Left hindlimb (tissue), 1 donor: ENCODE measurements around the gene SDK2.
A peak's percentile ranks its signal among the peaks of the same experiment; 100 is the strongest.

Source experiments
- DNase-seq: peaks from one replicate; pipeline ENCODE4 v3.0.0-alpha.2; 2018

The SDK2 gene

DNA sequence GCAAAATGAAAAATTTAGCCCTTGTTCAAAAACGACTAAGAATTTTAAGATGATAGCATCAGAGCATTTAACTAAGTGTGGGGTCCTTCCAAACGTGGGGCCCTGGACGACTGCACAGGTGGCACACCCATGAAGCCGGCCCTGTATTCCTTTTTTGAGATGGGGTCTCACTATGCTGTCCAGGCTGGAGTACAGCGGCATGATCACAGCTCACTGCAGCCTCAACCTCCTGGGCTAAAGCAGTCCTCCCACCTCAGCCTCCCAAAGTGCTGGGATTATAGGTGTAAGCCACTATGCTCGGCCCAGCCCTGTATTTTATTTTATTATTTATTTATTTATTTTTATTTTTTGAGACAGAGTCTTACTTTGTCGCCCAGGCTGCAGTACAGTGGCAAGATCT is 241.8 kb downstream of the SDK2 start:
- DNase-seq, result no peak

DNA sequence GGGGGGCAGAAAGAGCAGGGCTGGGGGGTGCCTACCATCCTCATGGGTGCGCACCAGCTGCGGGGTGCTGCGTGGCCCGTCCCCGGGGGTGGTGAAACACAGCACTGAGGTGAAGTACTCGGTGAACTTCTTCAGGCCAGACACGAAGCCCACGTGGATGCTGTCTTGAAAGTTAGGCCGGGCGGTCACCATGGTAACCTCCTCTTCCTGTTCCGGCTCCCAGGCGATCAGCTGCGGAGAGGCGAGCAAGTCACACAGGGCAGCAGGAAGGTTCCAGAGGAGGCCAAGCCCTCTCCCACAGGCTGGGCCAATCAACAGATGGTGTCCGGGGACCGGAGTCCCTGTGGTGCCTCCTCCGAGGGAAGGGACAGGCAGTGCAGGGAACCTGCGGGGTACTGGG is 242.3 kb downstream of the SDK2 start:
- DNase-seq, result peak; percentile 64

DNA sequence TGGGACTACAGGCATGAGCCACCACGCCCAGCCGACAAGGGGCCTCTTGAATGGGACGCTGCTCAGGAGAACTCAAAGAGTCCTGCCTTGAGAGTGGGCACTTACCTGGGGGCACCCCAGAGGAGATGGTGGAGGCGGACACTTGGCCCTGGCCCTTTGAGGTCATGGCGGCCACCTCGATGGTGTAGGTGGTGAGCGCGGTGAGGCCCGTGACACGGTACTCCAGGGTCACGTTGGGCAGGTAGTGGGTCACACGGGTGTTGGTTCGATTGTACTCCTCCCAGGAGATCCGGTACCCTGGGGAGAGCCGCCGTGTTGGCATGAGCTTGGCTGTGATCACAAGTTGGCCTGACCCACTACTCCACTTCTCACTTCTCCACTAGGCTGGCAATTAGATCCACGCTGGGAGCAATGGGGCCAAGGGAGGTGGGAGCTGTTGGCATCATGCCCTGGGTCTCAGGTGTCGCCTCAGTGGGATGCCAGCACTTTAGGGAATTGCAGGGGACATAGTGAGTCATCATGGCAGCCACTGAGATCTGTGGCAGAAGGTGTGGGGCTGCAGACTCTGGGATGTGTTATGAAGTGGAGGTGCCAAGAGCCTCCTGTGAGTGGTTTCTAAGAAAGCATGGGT is 243.2 kb downstream of the SDK2 start:
- DNase-seq, result no peak

DNA sequence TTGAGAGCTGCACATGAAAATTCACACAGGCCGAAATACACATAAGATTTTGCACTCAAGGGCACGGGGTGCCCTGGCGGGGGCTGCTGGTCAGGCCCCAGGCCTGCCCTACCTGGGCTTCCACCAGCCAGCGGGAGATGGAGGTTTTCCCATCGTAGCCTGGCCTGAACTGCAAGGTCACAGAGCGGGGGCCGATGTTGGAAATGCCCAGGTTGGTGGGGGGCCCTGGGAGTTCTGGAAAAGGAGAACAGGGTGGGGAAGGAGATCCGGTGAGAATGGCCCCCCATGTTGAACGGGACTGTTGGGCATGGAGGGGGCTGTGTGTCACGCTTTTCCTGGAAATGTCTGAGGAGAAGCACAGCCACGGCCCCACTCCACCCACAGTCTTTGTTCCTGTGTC is 245.2 kb downstream of the SDK2 start:
- no peak for DNase-seq

DNA sequence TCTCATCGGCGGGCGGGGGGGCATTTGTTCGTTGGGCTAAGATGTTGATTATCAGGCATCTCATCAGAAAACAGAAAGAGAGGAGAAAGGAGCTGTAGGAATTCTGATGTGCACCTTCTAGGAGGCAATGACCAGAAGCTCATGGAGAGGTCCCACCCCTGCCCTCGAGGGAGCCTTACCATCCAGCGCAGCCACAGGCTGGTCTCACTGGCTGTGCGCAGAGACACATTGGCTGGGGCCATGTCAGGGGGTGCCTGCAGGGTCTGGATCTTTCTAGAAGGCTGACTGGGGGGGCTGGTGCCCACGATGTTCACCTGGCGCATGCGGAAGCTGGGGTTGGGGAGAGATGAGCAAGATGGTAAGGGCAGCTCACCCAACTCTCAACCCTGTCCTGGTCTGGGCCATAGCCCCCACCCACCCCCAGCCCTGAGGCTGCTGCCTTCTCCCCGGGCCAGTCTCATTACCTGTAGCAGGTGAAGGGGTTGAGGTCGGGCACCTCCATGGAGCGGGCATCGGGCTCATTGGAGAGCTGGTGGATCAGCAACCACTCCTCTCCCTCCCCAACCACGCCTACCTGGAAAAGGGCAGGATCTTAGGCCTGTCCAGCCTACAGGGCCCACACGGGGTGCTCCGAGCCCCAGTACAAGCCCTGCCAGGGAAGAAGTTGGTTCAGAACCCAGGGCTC is 246.2 kb downstream of the SDK2 start:
- no peak for DNase-seq

DNA sequence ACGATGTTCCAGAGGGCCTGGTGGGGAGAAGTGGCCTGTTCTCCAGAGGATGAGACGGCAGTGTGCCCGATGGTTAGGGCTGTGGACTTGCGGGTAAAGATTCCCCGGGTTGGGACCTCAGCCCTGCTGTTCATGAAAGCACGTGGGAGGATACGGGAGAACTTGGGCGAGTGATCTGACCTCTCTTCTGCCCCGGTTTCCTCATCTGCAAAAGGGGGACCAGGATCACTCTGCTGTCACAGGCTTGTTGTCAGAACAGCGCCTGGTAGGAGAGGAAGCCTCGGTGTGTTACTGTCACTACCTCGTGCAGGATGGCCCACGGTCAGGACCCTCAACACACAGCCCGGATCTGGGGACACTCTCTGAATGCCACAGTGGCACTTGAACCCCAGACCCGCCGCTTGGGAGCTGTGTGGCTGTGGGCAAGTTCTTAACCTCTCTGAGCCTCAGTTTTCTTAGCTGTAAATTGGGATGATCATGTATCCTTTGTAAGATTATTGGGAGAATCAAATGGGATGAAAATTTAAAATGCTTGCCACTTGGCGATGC is 246.9 kb downstream of the SDK2 start:
- no peak for DNase-seq

DNA sequence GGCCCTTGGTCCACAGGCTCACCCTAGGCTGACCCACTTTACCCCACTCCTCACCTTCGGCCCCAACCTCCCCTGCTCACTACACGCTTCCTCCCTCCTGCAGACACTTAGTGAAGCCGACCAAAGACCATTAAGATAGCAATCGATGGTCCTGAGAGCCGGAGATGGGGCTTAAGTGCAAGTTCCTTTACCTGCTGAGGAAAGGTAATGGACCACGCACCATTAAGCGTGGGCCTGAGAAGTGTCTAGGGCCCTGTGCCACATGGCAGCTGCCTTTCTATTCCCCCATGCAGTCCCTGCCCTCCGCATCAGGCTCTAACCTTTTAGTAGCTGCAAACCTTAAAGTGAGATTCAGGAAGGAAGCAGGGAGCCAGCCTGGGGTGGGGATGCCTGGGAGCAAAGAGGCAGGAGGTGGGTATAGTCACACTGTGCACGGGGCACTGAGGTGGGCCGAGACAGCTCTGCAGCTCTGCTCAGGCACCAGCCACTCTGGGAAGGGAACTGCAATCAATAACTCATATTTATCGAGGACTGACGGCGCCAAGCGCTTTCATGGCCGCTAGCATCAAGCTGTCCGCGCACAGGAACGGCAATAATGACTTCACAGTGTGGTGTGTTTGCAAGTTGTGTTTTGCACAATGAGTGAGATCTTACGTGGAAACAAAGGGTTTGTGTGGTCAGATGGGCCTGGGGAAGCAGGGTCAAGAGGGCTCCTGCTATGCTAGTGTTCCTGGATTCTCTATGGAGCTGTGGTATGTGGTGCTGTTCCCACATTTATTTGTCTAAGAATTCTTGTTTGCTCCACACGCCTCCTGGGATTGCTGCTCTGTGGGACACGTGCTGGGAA is 247.6 kb downstream of the SDK2 start:
- DNase-seq, result no peak

DNA sequence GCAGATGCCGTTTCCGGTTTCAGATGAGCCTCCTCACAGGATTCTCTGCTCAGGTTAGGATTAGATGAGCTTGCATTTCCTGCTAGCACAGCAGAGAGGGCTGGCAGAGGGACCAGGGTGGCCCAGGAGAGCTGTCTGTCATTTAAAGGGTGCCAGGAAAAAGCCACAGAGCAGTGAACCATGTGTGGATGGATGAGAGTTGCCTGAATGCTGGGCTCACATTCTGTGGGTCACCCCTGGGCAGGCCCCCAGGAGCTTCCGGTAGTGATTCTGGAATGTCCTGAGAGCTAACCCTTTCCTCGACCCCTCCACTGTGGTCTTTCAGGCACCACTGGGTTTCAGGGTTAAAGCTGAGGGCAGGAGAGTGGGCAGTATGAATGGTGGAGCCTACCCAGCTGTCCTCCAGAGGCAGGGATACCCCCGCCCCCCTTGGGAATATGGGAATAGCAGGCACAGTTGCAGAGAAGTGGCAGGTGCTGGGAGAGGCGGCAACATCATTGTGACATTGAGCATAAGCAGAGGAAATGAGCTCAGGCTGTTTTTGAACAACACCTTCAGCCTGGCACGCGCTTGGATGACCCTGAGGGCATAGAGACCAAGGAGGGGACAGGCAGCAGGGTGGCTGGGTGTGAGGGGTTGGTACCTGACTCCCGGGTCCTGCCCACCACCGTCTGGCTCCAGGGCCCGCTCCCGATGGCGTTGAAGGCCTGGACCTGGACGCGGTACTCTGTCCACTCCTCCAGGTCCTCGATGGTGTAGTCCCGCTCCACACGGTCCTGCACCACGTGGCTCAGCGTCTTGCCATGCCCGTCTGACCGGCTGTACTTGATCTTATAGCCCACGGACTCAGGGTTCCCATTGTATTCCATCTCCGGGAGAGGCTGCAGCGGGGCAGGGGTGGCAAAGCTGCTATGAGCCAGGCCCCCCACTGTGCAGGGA is 249.5 kb downstream of the SDK2 start:
- no peak for DNase-seq

DNA sequence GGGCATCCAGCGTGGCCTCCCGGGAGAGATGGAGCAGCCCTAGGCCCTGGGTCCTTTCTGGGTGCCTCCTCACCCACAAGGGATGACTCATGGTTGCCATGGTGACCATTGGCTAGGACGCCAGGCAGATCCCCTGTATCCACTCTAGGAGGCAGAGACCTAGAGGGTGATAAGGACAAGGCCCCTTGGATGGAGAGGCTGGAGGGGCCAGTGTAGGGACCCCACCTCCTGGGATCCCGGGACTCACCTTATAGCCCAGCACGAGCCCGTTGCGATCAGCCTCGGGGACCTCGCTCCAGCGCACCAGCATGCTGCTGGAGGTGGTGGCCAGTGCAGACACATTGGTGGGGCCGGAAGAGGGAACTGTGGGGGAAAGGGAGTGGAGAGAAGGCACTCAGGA is 250.3 kb downstream of the SDK2 start:
- DNase-seq, result no peak

DNA sequence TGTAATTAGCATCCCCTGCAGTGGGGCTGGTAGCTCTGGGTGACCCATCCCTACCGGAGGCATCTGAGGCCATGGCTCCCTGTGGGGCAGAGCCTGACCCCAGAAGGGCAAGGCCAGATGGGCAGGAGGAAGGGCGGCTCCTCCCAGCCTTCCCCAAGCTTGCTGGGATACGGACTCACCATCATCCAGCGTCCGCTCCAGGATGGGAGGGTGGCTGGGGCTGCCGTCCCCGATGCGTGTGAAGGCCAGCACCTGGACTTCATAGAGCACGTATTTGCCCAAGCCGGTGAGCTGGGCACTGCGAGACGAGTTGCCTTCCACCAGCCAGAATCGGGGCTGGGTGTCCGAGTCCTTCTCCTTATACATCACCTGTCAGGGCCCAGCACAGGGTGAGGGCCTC is 250.9 kb downstream of the SDK2 start:
- DNase-seq, result no peak

DNA sequence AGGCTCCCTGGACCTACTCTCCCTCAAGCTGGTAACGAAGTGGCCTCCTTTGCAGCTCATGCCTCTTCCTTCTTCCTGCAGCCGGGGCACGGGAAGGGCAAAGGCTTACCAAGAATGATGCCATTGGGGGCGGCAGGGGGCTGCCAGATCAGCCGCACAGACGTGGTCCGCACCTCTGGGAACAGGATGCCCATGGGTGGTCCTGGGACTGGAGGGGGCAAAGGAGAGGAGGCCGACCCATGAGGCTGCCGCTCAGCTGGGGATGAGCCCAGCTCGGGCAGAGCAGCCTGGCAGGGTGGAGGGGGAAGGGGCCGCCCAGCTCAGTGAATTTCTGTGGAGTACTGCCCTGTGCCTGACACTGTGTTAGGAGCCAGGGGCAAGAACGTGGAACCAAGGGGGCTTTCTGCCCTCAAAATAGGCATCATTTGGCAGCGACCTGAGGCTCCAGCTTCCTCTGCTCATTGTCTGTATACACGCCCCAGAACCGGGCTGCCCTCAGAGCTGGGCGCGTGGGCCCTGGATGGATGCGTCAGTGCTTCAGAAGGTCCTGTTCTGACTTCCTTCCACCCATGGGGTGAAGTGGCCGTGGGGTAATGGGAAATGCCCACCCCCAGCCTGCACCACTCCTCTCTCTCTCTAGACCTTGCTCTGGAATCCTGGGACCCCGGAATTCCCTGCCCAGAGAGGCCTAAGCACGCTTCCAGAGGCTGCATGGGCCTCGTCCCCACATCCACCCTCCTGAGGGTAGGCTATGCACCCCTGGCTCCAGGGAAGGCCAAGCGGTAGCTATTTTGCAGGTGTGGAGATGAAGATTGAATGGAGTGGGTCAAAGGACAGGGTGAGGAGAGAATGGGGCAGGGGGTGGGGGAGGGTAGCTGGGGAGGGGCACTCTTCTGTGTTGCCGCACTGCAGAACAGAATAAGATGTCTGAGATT is 252.6 kb downstream of the SDK2 start:
- DNase-seq, result no peak

DNA sequence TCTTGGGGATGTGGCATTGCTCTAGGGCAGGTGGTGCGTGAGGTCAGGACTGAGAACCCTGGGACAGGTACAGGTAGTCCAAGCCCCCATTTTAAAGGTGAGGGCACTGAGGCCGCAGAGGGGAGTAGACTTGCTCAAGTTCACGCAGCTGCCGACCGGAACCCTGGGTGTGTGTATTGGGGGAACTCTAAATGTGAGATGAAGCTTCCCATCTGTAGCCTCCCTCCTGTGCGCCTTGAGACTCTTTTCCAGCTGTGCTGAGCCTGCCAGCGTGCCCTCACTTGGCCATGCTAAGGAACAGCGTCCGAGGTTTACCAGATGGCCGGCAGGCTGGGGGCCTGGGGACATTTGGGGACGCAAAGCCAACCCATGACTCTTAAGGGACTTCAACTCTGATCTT is 253.4 kb downstream of the SDK2 start:
- no peak for DNase-seq

DNA sequence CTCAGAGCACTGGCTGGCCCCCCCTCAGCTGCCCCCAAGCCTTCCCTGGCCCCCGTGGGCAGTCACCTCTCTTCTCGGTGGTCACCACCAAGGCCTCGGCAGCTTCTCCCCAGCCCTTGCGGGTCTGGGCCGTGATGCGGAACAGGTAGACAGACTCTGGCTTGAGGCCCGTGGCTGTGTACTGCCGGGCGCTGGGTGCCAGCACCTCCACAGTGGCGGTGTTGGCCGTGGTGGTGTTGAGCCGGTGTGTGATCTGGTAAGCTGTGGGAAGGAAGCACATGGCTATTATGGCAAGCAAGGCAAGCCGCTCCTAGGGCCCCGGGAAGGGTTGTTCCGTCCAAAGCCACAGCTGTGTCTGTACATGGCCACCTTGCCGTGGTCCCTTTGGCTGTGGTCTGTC is 254.0 kb downstream of the SDK2 start:
- DNase-seq, result no peak

DNA sequence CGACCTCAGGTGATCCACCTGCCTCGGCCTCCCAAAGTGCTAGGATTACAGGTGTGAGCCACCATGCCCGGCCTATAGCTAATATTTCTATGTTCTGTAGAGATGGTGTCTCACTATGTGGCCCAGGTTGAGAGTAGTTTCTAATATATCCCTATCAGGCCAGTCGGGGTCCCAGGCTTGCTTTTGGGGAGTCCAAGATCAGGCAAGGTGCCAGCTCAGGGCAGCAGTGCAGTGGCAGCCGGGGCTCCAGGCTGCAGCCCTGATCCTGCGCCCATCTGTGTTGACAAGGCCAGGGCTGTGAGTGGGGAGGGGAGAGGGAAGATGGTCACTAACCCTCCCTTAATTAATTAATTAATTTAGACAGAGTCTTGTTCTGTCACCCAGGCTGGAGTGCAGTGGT is 254.8 kb downstream of the SDK2 start:
- DNase-seq, result no peak

DNA sequence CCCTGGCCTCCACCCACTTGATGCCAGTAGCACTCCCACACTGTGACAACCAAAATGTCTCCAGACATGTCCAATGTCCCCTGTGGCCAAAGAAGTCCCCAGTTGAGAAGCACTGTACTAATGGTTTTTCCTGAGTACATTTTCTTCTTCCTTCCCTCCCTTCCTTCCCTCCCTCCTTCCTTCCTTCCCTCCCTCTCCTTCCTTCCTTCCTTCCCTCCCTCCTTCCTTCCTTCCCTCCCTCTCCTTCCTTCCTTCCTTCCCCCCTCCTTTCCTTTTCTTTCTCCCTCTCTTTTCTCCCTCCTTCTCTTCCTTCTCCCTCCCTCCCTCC is 255.7 kb downstream of the SDK2 start:
- no peak for DNase-seq

DNA sequence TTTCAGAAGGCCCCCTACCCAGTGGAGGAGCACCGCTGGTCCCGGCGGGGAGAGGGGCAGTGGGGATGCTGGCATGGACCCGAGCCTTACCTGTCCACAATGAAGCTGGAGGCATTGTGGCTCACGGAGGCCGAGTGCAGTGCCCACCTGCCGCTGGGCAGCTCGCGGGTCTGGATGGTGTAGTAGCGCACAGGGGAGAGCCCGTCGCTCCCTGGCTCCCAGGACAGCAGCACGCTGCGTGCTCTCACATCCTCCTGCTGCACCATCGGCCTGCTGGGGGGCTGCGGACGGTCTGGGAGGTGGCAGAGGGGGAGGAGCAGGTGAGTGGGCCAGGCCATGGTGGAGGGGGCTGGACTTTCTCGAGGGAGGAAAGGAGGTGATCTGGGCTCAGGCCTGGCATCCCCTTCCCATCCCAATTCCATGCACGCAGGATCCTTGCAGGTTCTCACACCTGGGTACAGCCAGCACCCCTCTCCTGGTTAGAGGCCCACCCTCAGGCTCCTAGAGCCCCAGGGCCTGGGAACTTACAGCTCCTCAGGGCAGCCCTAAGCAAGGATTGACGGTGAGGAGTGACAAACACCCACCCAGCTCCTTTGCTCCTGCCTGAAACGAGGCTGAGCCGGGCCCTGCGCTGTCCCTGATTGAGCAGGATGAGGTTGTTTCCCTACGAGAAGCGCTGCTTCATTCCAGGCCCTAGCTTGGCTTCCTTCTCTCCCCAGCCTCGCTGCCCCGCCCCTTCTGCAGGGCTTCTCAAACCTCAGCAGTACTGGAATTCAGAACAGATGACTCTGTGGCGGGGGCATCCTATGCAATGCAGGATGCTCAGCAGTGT is 256.3 kb downstream of the SDK2 start:
- no peak for DNase-seq

DNA sequence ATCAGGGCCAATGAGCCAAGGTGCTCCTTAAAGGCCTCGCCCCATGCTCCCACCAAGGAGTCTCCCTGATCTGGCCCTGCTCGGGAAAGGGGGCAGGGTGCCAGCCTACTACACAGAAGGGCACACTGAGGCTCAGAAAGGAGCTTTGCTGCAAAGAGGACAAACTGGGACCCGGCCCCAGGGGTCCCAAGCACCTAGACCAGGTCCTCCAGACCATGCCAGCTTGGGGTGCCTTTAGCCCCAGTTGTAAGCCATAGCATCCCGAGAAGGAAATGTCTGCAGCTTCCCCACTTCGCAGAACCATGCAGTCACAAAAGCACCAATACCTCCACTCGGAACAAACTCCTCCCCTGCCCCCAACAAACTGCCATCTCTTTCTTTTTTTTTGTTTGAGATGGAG is 257.7 kb downstream of the SDK2 start:
- DNase-seq, result no peak

DNA sequence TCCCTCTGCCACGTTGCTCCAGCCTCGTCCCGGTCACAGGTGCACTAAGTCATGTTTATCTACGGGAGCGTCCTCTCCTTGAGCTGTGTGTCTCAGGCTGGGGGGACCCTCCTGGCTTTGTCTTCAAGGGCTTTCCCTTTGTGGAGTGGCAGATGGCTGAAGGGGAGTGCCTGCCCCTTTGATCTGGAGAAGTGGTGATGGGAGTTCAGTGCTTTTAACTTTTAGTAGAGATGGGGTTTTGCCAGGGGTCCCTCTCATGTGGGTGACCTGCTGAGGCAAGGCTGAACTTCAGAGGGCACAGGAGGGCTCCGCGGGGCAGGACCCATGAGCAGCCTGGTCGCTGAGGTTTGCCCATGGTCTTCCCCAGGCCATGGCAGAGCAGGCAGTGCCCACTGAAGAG is 259.3 kb downstream of the SDK2 start:
- DNase-seq, result no peak

DNA sequence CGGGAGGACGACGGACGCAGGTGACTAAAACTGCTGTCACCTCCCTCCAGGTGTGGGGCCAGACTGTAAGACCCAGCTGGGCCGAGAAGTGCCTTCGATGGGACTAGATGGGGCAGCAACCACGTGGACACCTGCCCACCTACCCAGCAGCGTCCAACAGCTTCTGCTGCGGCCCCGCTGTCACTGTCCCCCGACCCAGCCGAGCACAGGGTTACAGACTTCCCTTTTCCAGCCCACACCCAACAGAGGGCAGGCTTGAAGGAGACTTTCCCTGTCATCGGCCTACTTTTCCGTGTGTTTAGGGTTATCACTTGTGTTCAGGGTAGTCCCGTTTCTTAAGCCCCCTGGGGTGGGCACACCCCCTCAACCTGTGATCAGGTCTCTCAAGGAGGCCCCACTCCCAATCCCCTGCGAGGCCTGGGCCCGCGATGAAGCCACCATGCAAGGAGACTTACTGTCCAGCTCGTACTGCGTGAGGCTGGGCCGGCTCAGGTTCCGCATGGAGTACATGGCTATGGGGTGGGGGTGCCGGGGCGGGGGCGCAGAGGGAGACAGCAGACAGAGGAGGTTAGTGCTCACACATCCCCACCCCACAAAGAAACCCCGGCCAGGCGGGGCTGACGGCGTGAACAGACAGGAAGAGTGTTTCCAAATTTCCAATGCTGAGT is 263.7 kb downstream of the SDK2 start:
- DNase-seq, result no peak

DNA sequence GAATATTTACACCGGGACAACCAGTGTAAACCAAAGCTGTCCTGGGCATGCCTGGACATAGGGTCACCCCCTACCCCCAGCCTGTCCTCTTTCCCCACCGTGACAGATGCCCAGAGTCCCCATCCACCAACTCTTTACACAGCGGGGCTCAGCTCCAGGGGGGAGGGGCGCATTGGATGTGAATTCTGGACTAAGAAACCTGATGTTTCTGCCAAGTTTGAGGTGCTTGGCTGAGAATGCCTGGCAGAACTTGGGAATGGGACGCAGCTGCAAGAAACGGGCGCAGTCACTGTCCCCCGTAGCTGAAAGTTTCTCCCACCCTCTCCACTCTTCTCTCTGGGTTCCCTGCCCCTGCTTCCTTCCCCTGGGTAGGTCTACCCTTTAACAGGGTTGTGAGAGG is 264.4 kb downstream of the SDK2 start:
- DNase-seq, result no peak
